Adrenal gland (tissue), 12 donors: ENCODE measurements around the gene LCOR. TPM values are rescaled to one million over a fixed set of nuclear protein-coding genes. Genes with fewer than 3 reads are reported as not detected.
"Not testable (repeated sequence)": the region's sequence is repeated elsewhere in the genome, so short reads cannot be mapped to it uniquely, and the experiment has no call there.

Experiments
- DNase-seq, 7 donors: peaks; one replicate each; pipeline ENCODE4 v3.0.0-alpha.2; 2019 to 2020
- H3K27ac ChIP-seq, 5 donors: fragments of 200-600 bp; sonication (generic) in 4 of 5; 1 replicate in 3 of 5; 2 replicates in 2 of 5; pipeline versions ENCODE4 v1.5.1 to v1.8.0; 2016 to 2020; ENCODE audit warnings: mild to moderate bottlenecking in 1 of 5
- H3K27me3 ChIP-seq: fragments of 200-600 bp; 2 replicates; pipeline ENCODE4 v1.8.0; 2021
- H3K36me3 ChIP-seq, 2 donors: fragments of 200-600 bp; replicated peaks in 1 of 2; 1 replicate in 1 of 2; 2 replicates in 1 of 2; pipeline versions ENCODE4 v1.5.1 to v1.8.0; 2018 to 2022
- H3K4me1 ChIP-seq, 2 donors: fragments of 200-600 bp; replicated peaks in 1 of 2; 1 replicate in 1 of 2; 2 replicates in 1 of 2; pipeline versions ENCODE4 v1.5.1 to v1.8.0; 2018 to 2021
- H3K4me3 ChIP-seq, 4 donors: fragments of 200-600 bp; sonication (generic) in 3 of 4; one replicate each; pipeline ENCODE4 v1.5.1; 2016 to 2018
- H3K9me3 ChIP-seq, 3 donors: fragments of 200-600 bp; sonication (generic) in 1 of 3; replicated peaks in 1 of 3; 1 replicate in 2 of 3; 2 replicates in 1 of 3; pipeline versions ENCODE4 v1.5.1 to v1.8.0; 2016 to 2021
- POLR2A ChIP-seq, 2 donors: fragments of 450-650 bp; IDR thresholded peaks; one replicate each; pipeline ENCODE4 v1.6.1; 2017; ENCODE audit warnings: antibody characterized with exemption in 2 of 2, mild to moderate bottlenecking in 2 of 2, moderate library complexity in 1 of 2
- WGBS, 4 donors: extraction: QIAGEN DNeasy Blood & Tissue Kit in 2 of 4; methylation state at CpG; one replicate each; pipeline versions ENCODE4 v1.1.5 to v1.1.7; 2013 to 2017; 5-methylcytosine and 5-hydroxymethylcytosine counted together
- intact Hi-C, 2 donors: fragments of 100-400 bp; cut with DNase I; formaldehyde crosslinking; loops; one replicate each; pipeline versions ENCODE4 v1.14.1 to v1.15.0; 2022 to 2023
- polyA plus RNA-seq, 3 donors: library from polyadenylated mRNA; stranded (reverse); fragments of 200-250 nt in 2 of 3; fragments of 350-450 nt in 1 of 3; fragmentation: Illumina TruSeq in 1 of 3; extraction: RNeasy Lipid Tissue Mini Kit (QIAGEN cat#74804) in 1 of 3; gene quantifications; one replicate each; pipeline ENCODE4 v1.2.3, GENCODE V29; 2013 to 2014
- total RNA-seq, 9 donors: library from RNA; depleted of rRNA in 4 of 9; stranded (reverse); fragments of >200 nt in 4 of 9; fragments of 120-200 nt in 1 of 9; fragmentation: NEBNext Ultra II Directional in 1 of 9; extraction: Animal tissue kit (Norgen Biotek cat#: 25700) in 1 of 9; gene quantifications; one replicate each; pipeline versions ENCODE4 v1.1.0 to v1.2.4, GENCODE V29; 2013 to 2023
- TF ChIP-seq, protein P1 (sequence below), 6 experiments: fragments of 450-650 bp in 4 of 6; fragments of 200-600 bp in 2 of 6; sonication (generic) in 1 of 6; IDR thresholded peaks; 1 replicate in 5 of 6; 2 replicates in 1 of 6; pipeline versions ENCODE4 v1.5.1 to v1.8.0; 2016 to 2021; ENCODE audit warnings: antibody characterized with exemption in 6 of 6, mild to moderate bottlenecking in 2 of 6, moderate library complexity in 1 of 6
- donor health status: healthy with polysubstance abuse.
- donor health status: Bipolar disorder and iron deficiency.
- donor health status: DM: yes; HTN: yes; CAD: no.
- donor health status: DM: no; HTN: no; CAD: no.
- donor health status: DM: no; HTN: no; CAD: no.
- donor health status: DM: yes; HTN: yes; CAD: no.

The LCOR gene
- total and polyA plus RNA-seq, 12 donors = 1.5 to 38.4 (median 17.2) TPM

DNA sequence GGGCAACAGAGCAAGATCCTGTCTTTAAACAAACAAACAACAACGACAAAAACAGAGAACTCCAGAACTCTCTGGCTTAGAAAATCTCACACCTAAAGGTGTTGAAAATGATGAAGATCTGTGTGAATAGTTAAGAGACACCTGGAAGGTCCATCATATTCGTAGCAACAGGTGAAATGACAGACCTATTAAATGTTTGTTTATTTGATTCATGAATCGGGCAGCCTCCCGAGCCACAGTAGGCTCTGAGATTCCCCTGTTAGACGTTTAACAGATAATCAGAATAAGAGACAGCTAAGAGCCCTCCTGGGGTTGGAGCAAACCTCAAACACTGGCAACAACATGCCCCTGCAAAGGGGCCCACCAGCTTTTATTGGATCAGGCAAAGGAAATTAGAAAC, 103.7 kb downstream of the LCOR start:
- TF ChIP-seq, protein P1, sequence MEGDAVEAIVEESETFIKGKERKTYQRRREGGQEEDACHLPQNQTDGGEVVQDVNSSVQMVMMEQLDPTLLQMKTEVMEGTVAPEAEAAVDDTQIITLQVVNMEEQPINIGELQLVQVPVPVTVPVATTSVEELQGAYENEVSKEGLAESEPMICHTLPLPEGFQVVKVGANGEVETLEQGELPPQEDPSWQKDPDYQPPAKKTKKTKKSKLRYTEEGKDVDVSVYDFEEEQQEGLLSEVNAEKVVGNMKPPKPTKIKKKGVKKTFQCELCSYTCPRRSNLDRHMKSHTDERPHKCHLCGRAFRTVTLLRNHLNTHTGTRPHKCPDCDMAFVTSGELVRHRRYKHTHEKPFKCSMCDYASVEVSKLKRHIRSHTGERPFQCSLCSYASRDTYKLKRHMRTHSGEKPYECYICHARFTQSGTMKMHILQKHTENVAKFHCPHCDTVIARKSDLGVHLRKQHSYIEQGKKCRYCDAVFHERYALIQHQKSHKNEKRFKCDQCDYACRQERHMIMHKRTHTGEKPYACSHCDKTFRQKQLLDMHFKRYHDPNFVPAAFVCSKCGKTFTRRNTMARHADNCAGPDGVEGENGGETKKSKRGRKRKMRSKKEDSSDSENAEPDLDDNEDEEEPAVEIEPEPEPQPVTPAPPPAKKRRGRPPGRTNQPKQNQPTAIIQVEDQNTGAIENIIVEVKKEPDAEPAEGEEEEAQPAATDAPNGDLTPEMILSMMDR (IDR thresholded peaks at IDR 0.05) = no peak
- TF ChIP-seq POLR2A (IDR thresholded peaks at IDR 0.05) = no peak
- Histone ChIP-seq H3K27me3 (no peaks in the 10 kb centered on the region), H3K4me1 (no peaks in the 10 kb centered on the region), H3K4me3 (no peak overlapping the region), H3K9me3 (no peaks in the 10 kb centered on the region), H3K27ac (no peak overlapping the region), H3K36me3 (no peaks in the 10 kb centered on the region)
- 91 to 96% (median 95%) methylated on average over 5 of the region's 5 CpGs for WGBS, 4 donors
- no peak for DNase-seq
- intact Hi-C loops = no loop called here

DNA sequence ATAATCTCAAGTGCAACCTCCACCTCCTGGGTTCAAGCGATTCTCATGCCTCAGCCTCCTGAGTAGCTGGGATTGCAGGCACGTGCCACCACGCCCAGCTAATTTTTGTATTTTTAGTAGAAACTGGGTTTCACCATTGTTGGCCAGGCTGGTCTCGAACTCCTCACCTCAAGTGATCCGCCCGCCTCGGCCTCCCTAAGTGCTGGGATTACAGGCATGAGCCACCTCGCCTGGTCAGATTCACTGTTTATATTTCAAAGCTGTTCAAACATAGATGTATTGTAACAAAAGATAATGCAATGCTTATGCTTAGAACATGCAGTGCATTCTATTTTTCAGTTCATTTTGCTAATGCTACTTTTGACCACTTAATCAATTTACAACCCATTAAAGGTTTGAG, 111.1 kb downstream of the LCOR start:
- DNase-seq, H3K27ac ChIP-seq, H3K9me3 ChIP-seq, H3K27me3 ChIP-seq, H3K4me3 ChIP-seq, H3K36me3 ChIP-seq, intact Hi-C loops, H3K4me1 ChIP-seq: not testable (repeated sequence)
- 90 to 98% (median 94%) methylated on average over 8 of the region's 8 CpGs for WGBS, 4 donors

DNA sequence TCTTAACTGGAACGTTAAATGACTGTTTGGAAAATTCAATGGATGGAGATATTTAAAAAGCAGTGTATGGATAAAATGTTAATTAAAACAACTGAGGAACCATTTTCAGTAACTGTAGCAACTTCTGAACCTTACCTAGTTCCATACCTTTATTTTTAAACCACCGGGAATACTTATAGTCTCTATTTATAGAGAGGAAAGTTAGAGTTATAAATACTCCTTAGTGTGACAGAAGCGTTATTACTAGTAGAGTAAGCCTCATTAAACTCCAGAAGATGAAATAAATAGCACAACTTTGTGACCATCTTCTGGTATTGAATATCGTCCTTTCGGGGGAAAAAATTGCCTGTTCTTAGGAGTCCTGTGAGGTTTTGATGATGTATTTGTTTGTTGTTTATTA, 114.9 kb downstream of the LCOR start:
- 95 to 97% (median 95%) methylated on average over 5 of the region's 5 CpGs for WGBS, 4 donors
- no peaks in the 10 kb centered on the region for H3K9me3 ChIP-seq
- no peaks in the 10 kb centered on the region for H3K4me1 ChIP-seq
- TF ChIP-seq, protein P1 (IDR thresholded peaks at IDR 0.05) = no peak
- TF ChIP-seq POLR2A (IDR thresholded peaks at IDR 0.05) = no peak
- no peak overlapping the region for H3K27ac ChIP-seq
- intact Hi-C loops = no loop called here
- DNase-seq = no peak
- no peaks in the 10 kb centered on the region for H3K27me3 ChIP-seq
- H3K36me3 ChIP-seq = no peaks in the 10 kb centered on the region
- H3K4me3 ChIP-seq = no peak overlapping the region

DNA sequence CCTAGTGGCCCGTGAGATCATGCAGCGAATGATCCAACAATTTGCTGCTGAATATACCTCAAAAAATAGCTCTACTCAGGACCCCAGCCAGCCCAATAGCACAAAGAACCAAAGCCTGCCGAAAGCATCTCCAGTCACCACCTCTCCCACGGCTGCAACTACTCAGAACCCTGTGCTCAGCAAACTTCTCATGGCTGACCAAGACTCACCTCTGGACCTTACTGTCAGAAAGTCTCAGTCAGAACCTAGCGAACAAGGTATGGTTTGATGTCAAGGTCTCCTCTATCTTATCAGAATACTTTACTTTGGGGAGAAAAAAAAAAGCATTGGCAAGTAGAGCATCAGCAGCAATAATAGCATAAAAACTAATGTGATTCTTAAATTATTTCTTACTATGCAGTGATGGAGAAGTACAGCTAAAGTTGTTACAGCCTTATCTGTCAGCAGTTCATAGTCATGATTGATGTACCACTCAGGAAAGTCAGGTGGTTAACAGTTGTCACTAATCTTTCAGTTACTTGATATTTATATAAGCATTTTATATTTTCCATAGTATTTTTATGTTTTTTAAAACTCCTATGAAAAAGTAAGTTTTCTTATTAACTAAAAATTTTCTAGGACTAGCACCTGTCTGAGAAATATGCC, 117.1 kb downstream of the LCOR start:
- Histone ChIP-seq H3K9me3 (no peaks in the 10 kb centered on the region), H3K36me3 (no peaks in the 10 kb centered on the region), H3K27ac (no peak overlapping the region), H3K27me3 (no peaks in the 10 kb centered on the region), H3K4me1 (no peaks in the 10 kb centered on the region), H3K4me3 (no peak overlapping the region)
- intact Hi-C loops = no loop called here
- WGBS, 4 donors = 85% methylated on average over 5 of the region's 5 CpGs
- TF ChIP-seq, protein P1 (IDR thresholded peaks at IDR 0.05) = no peak
- no peak for TF ChIP-seq POLR2A (IDR thresholded peaks at IDR 0.05)
- DNase-seq = no peak

DNA sequence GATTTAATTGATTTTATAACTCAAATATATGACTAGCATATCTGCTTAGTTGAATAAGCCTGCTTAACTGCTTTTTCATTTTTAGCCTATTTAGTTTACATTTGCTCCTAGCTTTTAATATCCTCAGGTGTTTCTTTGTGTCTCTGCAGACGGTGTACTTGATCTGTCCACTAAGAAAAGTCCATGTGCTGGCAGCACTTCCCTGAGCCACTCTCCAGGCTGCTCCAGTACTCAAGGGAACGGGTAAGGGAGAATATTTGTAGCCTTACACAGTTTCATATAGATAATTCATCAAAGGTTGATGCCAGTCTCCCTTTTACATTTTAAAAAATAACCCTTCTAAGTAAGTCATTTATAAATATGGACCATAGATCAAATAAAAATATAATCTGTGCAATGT, 119.9 kb downstream of the LCOR start:
- H3K27me3 ChIP-seq = no peaks in the 10 kb centered on the region
- H3K27ac ChIP-seq = no peak overlapping the region
- H3K9me3 ChIP-seq = no peaks in the 10 kb centered on the region
- no peak for DNase-seq
- H3K36me3 ChIP-seq = peaks cover 0 to 9% of the 10 kb centered on the region in 2 donors
- WGBS, 4 donors = 91 to 100% (median 93%) methylated on average over 2 of the region's 2 CpGs
- TF ChIP-seq, protein P1 (IDR thresholded peaks at IDR 0.05) = no peak
- no peak for TF ChIP-seq POLR2A (IDR thresholded peaks at IDR 0.05)
- H3K4me1 ChIP-seq = no peaks in the 10 kb centered on the region
- intact Hi-C loops = no loop called here
- H3K4me3 ChIP-seq = no peak overlapping the region
